NOMO-1 treated with DMSO at 0.1 percent for 48 hours (cell line): ENCODE measurements around the gene SUGP1.

Experiments
- DNase-seq: peaks from one replicate; lab custom pipeline; 2025; ENCODE audit not compliant: unreplicated experiment; lab: John Stamatoyannopoulos, UW

SUGP1 gene

GRCh38 chr19:19304186-19304965 is 15.9 kb downstream of the SUGP1 start:
- DNase-seq = no peak

DNA sequence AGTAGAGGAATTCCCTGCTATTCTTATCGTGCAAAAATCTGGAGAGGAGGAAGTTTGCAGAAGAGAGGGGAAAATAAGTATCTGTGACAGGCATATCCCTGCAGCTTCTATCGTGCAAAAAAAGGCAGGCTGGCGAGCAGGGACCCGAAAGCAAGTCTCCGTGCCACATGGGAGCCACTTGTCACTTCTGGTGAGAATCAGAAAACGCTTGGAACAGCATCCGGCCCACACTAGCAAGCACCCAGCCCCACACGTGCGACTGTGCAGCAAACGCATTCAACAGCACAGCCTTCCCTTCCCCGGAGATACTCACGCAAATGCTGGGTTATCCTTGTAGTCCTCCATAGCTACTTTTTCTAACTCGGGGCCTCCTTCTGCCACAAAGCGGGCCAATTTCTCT is 16.9 kb downstream of the SUGP1 start:
- DNase-seq = no peak

DNA sequence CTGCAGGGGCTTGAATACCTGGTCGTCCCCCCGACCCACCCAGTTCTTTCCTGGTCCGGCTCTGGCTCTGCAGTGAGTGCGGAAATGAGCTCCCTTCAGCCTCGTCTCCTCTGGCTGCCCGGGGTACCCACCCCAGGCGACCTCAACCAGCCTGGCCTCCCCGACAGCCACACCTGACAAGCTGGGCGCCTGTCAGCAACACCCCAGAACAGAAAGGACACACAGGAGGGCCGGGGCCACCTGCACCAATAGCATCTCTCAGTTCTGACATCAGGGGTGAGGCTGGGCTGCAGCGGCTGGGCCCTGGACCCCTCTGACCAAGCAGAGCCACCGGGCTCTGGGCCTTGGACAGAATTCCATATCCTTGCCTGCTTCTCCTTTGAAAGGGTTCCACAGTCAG is 19.7 kb downstream of the SUGP1 start:
- DNase-seq = no peak

GRCh38 chr19:19297759-19298158 is 22.6 kb downstream of the SUGP1 start:
- no peak for DNase-seq

GRCh38 chr19:19296953-19297689 is 23.2 kb downstream of the SUGP1 start:
- DNase-seq = no peak

DNA sequence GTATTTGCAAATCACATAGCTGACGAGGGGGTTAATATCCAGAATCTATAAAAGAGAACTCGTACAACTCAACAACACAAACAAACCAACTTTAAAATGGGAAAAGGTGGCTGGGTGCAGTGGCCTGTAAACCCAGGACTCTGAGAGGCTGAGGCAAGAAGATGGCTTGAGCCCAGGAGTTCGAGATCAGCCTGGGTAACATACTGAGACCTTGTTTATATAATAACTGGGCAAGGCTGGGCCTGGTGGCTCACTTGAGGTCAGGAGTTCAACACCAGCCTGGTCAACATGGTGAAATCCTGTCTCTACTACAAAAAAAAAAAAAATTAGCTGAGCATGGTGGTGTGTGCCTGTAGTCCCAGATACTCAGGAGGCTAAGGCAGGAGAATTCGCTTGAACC is 25.4 kb downstream of the SUGP1 start:
- DNase-seq = no peak

DNA sequence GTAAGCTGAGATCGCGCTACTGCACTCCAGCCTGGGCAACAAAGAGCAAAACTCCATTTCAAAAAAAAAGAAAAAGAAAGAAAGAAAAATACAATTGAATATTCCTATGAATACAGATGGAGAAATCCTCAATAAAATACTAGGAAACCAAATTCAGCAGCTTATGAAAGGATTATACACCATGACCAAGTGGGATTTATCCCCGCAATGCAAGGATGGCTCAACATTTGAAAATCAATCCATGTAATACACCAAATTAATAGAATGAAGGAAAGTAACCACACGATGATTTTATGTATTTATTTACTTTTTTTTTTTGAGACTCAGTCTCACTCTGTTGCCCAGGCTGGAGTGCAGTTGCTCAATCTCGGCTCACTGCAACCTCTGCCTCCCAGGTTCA is 27.7 kb downstream of the SUGP1 start:
- DNase-seq = no peak

DNA sequence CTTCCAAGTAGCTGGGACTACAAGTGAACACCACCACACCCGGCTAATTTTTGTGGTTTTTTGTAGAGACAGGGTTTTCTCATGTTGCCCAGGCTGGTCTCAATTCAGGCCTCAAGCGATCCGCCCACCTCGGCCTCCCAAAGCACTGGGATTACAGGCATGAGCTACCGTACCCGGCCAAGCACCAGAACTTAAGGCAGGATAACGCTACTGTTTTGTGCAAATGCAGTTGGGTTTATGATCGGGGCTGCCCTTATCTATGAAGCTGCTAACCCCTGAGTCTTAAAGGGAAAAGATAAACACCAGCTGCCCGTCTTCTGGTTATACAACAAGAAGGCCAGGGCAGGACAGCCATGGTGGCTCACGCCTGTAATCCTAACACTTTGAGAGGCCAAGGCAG is 34.6 kb downstream of the SUGP1 start:
- no peak for DNase-seq

DNA sequence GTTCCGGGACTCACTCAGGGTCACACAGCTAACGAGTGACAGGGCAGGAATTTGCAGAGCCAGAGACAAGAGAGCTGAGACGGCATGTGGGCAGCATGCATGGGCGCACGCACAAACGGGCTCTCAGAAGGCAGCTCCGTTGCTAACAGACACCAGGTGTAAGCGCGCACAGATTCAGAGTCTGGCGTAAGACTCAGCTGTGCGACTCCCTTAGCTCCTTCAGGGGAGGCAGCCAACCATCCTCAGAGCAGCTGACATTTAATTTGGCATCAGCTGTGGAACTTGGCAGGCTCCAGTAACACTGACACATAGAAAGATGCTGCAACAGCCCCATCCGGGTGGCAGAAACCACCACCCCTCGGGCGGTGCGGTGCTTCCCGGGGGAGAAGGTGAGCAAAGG is 39.7 kb downstream of the SUGP1 start:
- no peak for DNase-seq

DNA sequence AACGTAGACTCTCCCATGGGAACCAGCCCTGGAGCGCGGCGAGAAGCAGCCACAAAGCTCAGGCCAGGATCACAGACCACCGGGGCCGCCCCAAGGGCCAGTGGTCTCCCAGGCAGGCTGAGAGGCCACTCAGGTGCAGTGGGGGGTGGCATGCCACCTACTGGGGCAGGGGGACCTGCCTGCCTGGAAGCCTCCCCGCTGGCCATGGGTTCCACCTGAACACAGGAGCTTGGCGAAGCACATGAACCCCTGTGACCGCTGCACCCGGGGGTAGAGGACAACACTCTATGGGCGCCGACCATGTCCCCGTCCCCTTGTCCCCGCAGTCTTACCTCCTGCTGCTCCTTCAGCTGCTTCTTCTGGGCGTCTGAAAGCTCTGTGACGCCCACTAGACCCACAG is 40.5 kb downstream of the SUGP1 start:
- no peak for DNase-seq

DNA sequence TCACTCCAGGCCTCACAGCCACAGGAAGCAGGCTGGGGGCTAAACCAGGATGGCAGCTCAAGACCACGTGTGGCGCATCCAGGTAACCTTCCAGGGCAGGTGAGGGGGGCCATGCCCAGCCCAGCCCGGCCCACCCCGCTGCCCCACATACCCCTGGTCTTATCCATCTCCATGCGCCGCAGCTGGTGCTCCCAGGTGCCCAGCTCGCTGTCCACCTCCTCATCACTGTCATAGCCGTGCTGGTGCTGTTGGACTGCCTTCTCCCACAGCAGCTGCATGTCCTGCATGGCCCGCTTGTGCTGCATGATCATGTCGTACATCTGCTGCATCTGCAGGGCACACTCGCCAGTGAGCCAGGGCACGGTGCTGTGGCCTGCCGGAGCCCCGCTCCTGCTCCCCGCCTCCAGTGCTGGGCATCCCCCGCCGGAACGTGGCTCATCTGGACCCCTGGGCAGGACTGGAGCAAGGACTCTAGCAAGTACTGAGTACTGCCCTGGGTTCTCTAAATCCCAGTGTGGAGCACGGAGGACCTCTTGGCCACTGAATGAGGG is 41.2 kb downstream of the SUGP1 start:
- no peak for DNase-seq

DNA sequence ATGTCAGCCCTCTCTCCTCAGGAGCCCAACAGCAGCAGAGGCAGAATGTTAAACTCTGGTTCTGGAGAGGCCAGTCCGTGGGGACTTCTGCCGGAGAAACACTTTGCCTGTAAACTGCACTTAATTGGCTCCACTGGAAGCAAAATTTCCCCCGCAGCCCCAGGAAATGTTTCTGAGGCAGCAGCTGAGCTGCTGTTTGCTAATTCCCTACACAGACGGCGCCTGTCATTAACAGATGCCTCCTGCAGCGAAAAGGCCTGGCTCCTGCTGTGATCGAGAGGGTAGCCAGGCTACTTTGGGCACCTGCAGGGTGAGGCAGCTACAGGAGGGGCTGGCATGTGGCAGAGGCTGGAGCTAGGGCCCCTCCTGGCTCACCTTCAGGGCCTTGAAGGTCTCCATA is 42.0 kb downstream of the SUGP1 start:
- DNase-seq = no peak

DNA sequence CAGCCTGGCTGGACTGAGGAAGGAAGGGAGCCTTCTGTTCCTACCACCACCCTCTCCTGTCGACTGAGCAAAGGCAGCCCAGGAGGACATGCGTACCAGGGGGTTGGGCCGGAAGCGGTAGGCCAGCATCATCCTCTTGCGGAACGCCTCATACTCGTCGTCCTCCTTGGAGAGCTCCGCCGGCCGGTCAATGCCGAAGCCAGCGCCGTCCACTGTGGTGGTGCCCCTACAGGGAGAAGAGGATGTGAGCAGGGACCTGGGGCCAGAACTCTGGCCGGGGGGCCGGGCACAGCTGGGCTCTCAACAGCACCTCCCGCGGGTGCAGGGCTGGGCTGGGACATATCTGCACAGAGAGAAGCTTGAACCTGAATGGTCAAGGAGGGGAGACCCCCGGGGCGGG is 43.5 kb downstream of the SUGP1 start:
- DNase-seq = no peak

DNA sequence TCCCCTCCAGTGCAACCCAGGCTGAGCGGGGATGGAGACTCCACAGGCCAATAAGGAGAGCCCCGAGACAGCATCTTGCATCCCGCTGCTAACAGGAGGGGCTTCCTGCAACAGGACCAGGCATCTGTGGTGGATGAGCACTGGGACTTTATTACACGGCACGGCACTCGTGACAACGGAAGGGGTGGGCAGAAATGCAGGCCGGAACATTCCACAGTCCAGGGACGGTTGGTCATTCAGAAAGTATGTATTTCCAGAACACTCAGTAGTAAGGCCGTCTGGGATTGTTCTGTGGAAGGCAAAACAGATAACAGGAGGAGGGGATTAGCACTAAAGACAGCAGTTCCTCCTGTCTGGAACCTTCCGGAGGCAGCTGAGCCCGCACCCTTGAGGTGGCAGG is 43.9 kb downstream of the SUGP1 start:
- no peak for DNase-seq

GRCh38 chr19:19274716-19275565 is 45.4 kb downstream of the SUGP1 start:
- DNase-seq = no peak

DNA sequence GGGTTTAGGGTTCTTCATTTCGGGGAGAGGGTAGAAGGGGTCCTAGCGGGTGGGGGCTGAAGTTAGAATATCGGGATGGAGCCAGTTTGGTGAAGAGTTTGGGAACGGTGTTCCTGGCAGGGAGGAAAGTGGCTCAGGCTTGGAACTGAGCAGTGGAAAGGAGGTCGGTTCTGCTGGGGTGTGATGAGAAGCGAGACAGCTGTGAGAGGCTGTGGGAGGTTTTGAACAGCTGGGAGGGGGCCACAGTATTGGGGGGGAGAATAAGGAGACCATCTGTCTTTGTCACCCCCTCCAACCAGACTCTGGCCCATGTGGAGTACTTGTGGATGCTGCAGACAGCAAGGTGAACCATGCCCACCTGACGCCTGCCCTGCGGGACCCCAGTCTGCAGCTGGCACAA is 46.2 kb downstream of the SUGP1 start:
- DNase-seq = no peak

- no peak for DNase-seq
These were observed 48.3 kb downstream of the SUGP1 start for GRCh38 chr19:19271828-19272599.

DNA sequence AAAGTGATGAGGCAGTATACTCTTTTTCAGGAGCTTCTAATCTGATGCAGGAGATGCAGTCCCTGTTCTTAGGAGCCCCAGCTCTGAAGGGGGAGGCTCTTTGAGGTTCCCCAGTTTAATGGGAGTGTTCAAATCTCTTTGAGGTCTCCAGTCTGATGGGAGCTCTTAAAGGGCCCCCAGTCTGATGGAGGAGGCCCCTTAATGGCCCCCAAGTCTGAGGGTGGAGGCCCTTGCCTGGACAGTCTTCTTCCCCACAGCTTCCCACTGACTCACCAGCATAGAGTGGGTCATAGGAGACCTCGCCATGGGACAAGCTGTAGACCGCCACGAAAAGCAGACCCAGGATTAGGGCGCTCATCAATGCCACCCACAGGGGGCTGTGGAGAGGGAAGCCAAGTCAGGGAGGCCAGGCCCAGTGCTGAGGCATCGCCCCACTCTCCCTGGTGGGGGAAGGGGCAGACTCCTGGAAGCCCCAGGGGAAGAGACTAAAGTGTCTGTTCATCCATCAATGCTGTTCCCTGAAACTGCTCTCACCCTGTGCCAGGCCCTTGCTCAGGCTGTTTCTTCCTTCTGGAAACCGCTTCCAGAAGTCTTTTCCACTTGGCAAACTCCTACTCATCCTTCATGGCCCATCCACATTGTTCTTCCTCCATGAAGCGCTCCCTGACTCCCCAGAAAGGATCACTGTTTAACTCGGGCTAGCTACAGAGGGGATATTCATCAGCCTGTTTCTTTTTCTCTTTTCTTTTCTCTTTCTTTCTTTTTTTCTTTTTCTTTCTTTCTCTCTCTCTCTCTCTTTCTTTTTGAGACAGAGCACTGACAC is 49.3 kb downstream of the SUGP1 start:
- DNase-seq = no peak

- no peak for DNase-seq
These were observed 50.2 kb downstream of the SUGP1 start for GRCh38 chr19:19269952-19270694.
